HepG2 (cell line): Measurements from ENCODE around the gene CASKIN1. TPM values are rescaled to one million over a fixed set of nuclear protein-coding genes. Genes with fewer than 3 reads are reported as not detected.

Experiments used
- ATF3 ChIP-seq: sonication (generic); formaldehyde crosslinking; IDR thresholded peaks from 2 replicates; pipeline ENCODE4 v1.4.0; 2020; ENCODE audit warnings: missing genetic modification reagents
- GTF2F1 ChIP-seq: fragments of 150-350 bp; IDR thresholded peaks from 2 replicates; pipeline ENCODE4 v1.6.1; 2014; ENCODE audit warnings: low read length
- HMGXB3 ChIP-seq: sonication (generic); formaldehyde crosslinking; IDR thresholded peaks from 2 replicates; pipeline ENCODE4 v1.4.0; 2020; ENCODE audit warnings: missing genetic modification reagents, borderline replicate concordance
- IKZF1 ChIP-seq: fragments of 450-650 bp; IDR thresholded peaks from 2 replicates; pipeline ENCODE4 v1.7.1; 2016
- JUN ChIP-seq: sonication (generic); formaldehyde crosslinking; IDR thresholded peaks from 2 replicates; pipeline ENCODE4 v1.4.0; 2020; ENCODE audit warnings: mild to moderate bottlenecking, missing genetic modification reagents
- LCORL ChIP-seq, 2 experiments: fragments of 450-650 bp in 1 of 2; sonication (generic) in 1 of 2; formaldehyde crosslinking in 1 of 2; IDR thresholded peaks; 2 replicates each; pipeline versions ENCODE4 v1.5.0 to v1.6.1; 2017 to 2020; ENCODE audit warnings: antibody characterized with exemption in 1 of 2, missing genetic modification reagents in 1 of 2
- NR1H2 ChIP-seq: sonication (generic); formaldehyde crosslinking; IDR thresholded peaks from 2 replicates; pipeline ENCODE4 v1.8.1; 2022; ENCODE audit warnings: low read depth, missing genetic modification reagents, borderline replicate concordance
- RARA ChIP-seq: IDR thresholded peaks from 2 replicates; pipeline ENCODE4 v1.6.1; 2016; ENCODE audit warnings: missing genetic modification reagents, missing compliant biosample characterization
- RFX5 ChIP-seq: IDR thresholded peaks from 2 replicates; pipeline ENCODE4 v1.6.1; 2011; ENCODE audit warnings: low read depth, low read length, improper control_type of control experiment
- SP5 ChIP-seq: IDR thresholded peaks from 2 replicates; pipeline ENCODE4 v1.6.1; 2016; ENCODE audit warnings: low read depth, borderline replicate concordance
- TCF7L2 ChIP-seq: IDR thresholded peaks from 2 replicates; pipeline ENCODE4 v1.6.1; 2011; ENCODE audit warnings: mild to moderate bottlenecking, low read depth, low read length, moderate library complexity
- THYN1 ChIP-seq: sonication (generic); formaldehyde crosslinking; IDR thresholded peaks from 2 replicates; pipeline ENCODE4 v1.8.1; 2023; ENCODE audit warnings: low read depth, mild to moderate bottlenecking, moderate library complexity, missing genetic modification reagents, borderline replicate concordance
- ZNF121 ChIP-seq: sonication (generic); formaldehyde crosslinking; IDR thresholded peaks from 2 replicates; pipeline ENCODE4 v1.5.0; 2020; ENCODE audit warnings: mild to moderate bottlenecking, missing genetic modification reagents
- ZNF251 ChIP-seq: sonication (generic); formaldehyde crosslinking; IDR thresholded peaks from 2 replicates; pipeline ENCODE4 v1.9.0; 2021; ENCODE audit warnings: mild to moderate bottlenecking, missing genetic modification reagents
- ZNF629 ChIP-seq: sonication (generic); formaldehyde crosslinking; conservative IDR thresholded peaks from 2 replicates; pipeline ENCODE4 v1.5.0; 2020; ENCODE audit warnings: missing genetic modification reagents
- ZNF816 ChIP-seq: sonication (generic); formaldehyde crosslinking; IDR thresholded peaks from 2 replicates; pipeline ENCODE4 v1.8.0; 2022; ENCODE audit warnings: missing genetic modification reagents, mild to moderate bottlenecking, borderline replicate concordance
- ZNF83 ChIP-seq: sonication (generic); formaldehyde crosslinking; IDR thresholded peaks from 2 replicates; pipeline ENCODE4 v1.4.0; 2020; ENCODE audit warnings: missing genetic modification reagents, mild to moderate bottlenecking, borderline replicate concordance
- polyA plus RNA-seq, 8 experiments: library from polyadenylated mRNA; depleted of rRNA in 3 of 8; stranded (reverse) in 7 of 8; unstranded in 1 of 8; fragments of >200 nt; fragmentation: Illumina TruSeq in 4 of 8; extraction: Trizol in 4 of 8; gene quantifications; 2 replicates each; pipeline versions ENCODE4 v1.2.1 to v1.2.3, GENCODE V29; 2011 to 2016; ENCODE audit warnings: low read depth in 4 of 8, missing spikeins in 1 of 8, mixed read lengths in 1 of 8; ENCODE audit not compliant: insufficient read depth in 1 of 8
- total RNA-seq, 5 experiments: library from RNA; depleted of rRNA; stranded (reverse); fragments of >200 nt; fragmentation: Illumina TruSeq; extraction: Trizol; gene quantifications; 2 replicates each; pipeline ENCODE4 v1.2.3, GENCODE V29; 2016; ENCODE audit warnings: low read depth in 1 of 5

The CASKIN1 gene
- total and polyA plus RNA-seq, 2 of the 13 experiments (the other 11 are each of a cell fraction or from before 2014, with no cell fraction given): 1.2 to 2.2 TPM

GRCh38 chr16:2205104-2205966, 8.9 kb upstream of the CASKIN1 start, which contains the start of gene MLST8 (continued):
- TF ChIP-seq ZNF251 (CRISPR knock-in tag) (no peak), THYN1 (CRISPR knock-in tag) (peak; percentile 57; the same call in 1 of the 2 replicates), ATF3 (CRISPR knock-in tag) (peak; percentile 53; the same call in 1 of the 2 replicates), ZNF629 (CRISPR knock-in tag) (no peak), ZNF121 (CRISPR knock-in tag) (peak; percentile 13; the same call in 1 of the 2 replicates), IKZF1 (no peak), TCF7L2 (no peak), SP5 (CRISPR knock-in tag) (no peak), HMGXB3 (CRISPR knock-in tag) (peak; percentile 64; the same call in 1 of the 2 replicates), JUN (CRISPR knock-in tag) (no peak), GTF2F1 (no peak), RFX5 (no peak), NR1H2 (CRISPR knock-in tag) (0 out of 2 replicates have a peak, but pooled peaks have one; percentile 26), LCORL (IDR thresholded peaks at IDR 0.05) (no peak), LCORL (CRISPR knock-in tag; IDR thresholded peaks at IDR 0.05) (peak; percentile 73), ZNF816 (CRISPR knock-in tag) (no peak), ZNF83 (no peak; the same call in 1 of the 2 replicates), RARA (CRISPR knock-in tag) (no peak)
